Lower leg skin (tissue), 3 donors: ENCODE measurements around the gene B3GNT9.

Source experiments
- CTCF ChIP-seq, 3 donors: fragments of 450-650 bp; IDR thresholded peaks; one replicate each; pipeline ENCODE4 v1.5.1; 2016; ENCODE audit warnings: antibody characterized with exemption in 3 of 3, mild to moderate bottlenecking in 3 of 3, moderate library complexity in 2 of 3
- POLR2A ChIP-seq, 2 donors: fragments of 450-650 bp; IDR thresholded peaks; one replicate each; pipeline ENCODE4 v1.6.1; 2016 to 2017; ENCODE audit warnings: antibody characterized with exemption in 2 of 2, mild to moderate bottlenecking in 1 of 2, moderate library complexity in 1 of 2

GRCh38 chr16:67111951-67112444 is 38.8 kb downstream of the B3GNT9 start:
- TF ChIP-seq POLR2A (IDR thresholded peaks at IDR 0.05) (no peak), CTCF (IDR thresholded peaks at IDR 0.05) (no peak)
